T-helper 17 cell (primary cell): Measurements from ENCODE around the gene CD68. TPM values are rescaled to one million over a fixed set of nuclear protein-coding genes. Genes with fewer than 3 reads are reported as not detected.
A peak's percentile ranks its signal among the peaks of the same experiment; 100 is the strongest.
"Not testable (repeated sequence)": the region's sequence is repeated elsewhere in the genome, so short reads cannot be mapped to it uniquely, and the experiment has no call there.

Experiments used
- ATAC-seq: fragments of 150-1000 bp; cut with Tn5 transposase; 2 replicates; pipeline ENCODE4 v1.10.0; 2021; ENCODE audit warnings: mild to moderate bottlenecking, moderate library complexity
- DNase-seq, 3 donors: peaks; one replicate each; pipeline versions ENCODE4 v3.0.0 to v3.0.0-alpha.2; 2020 to 2021
- H3K9me3 ChIP-seq: one replicate; pipeline ENCODE4 v1.7.0; 2013; ENCODE audit warnings: low read length, mild to moderate bottlenecking; ENCODE audit not compliant: control insufficient read depth, poor library complexity, severe bottlenecking
- H3K27ac Mint-ChIP-seq: one replicate; pipeline ENCODE4 v1.8.0; 2022; ENCODE audit warnings: mild to moderate bottlenecking, moderate library complexity, mixed read lengths
- H3K27me3 Mint-ChIP-seq: one replicate; pipeline ENCODE4 v1.8.0; 2022; ENCODE audit warnings: mixed read lengths
- H3K36me3 Mint-ChIP-seq: one replicate; pipeline ENCODE4 v1.8.0; 2022; ENCODE audit warnings: low read depth, mixed read lengths
- H3K4me1 Mint-ChIP-seq: one replicate; pipeline ENCODE4 v1.8.0; 2022; ENCODE audit warnings: mild to moderate bottlenecking, mixed read lengths
- H3K4me3 Mint-ChIP-seq: one replicate; pipeline ENCODE4 v1.8.0; 2022; ENCODE audit warnings: mild to moderate bottlenecking, moderate library complexity, mixed read lengths
- total RNA-seq, 4 donors: library from RNA in 2 of 4; stranded (reverse) in 2 of 4; gene quantifications; one replicate each; pipeline ENCODE4 v1.2.3 and lab custom pipeline; 2022 to 2026

The CD68 gene
- total RNA-seq, 2 donors from 2014 or later = 3.9 to 8.1 TPM

DNA sequence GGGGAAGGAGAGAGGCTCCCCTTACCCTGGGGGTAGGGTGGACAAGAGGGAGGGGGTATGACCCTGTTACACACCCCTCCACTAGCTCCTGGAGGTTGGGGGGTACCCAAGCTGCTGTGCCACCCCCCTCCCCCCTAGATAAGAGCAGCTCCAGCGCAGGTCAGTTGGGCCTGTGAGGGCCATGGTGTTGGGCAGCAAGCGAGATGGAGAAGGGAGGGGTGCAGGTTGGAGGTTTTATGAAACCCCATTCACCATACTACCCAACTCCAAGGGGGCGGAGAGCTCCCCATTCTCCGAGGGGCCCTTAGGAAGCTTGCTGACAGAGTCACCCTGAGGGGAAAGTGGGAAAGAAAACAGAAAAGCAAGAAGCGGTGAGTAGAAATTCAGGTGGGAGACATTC lies 12.2 kb downstream of the CD68 start:
- Mint-ChIP-seq H3K36me3 (peaks cover 11% of the 10 kb centered on the region), H3K4me3 (no peak overlapping the region), H3K27me3 (no peaks in the 10 kb centered on the region), H3K4me1 (peaks cover 4% of the 10 kb centered on the region), H3K27ac (peak overlapping the region; percentile 29)
- DNase-seq = no peak
- H3K9me3 ChIP-seq = no peaks in the 10 kb centered on the region
- ATAC-seq = no peak

DNA sequence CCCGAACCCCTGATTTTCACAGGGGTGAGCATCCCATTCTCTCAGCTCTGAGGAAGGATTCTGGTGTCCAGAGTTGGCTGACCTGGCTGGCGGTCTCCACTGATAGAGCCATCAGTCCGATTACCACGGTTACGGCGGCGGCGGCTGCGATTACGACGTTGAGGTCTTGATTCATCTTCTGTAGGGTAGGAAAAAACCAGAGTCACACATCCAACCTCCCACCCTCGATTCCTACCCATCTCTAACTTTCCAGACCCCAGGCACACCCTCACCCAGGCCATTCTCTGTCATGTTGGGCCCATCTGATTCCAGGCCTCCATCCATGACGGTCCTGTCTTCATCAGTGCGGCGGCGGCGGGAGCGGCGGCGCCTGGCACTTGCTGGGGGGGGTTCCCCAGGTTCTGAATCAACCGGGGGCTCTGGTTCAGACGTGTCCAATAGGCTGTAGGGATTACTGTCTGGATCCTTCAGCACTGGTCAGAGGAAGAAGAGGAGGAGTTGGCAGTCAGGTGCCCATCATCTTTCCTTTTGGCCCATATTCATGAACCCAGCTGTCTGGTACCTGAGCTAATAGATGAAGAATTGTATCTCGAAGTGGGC lies 13.1 kb downstream of the CD68 start:
- Mint-ChIP-seq H3K4me1 (peaks cover 4% of the 10 kb centered on the region), H3K36me3 (peaks cover 13% of the 10 kb centered on the region), H3K27ac (no peak overlapping the region), H3K27me3 (no peaks in the 10 kb centered on the region), H3K4me3 (no peak overlapping the region)
- ATAC-seq (no peak), DNase-seq (no peak)
- no peaks in the 10 kb centered on the region for H3K9me3 ChIP-seq

DNA sequence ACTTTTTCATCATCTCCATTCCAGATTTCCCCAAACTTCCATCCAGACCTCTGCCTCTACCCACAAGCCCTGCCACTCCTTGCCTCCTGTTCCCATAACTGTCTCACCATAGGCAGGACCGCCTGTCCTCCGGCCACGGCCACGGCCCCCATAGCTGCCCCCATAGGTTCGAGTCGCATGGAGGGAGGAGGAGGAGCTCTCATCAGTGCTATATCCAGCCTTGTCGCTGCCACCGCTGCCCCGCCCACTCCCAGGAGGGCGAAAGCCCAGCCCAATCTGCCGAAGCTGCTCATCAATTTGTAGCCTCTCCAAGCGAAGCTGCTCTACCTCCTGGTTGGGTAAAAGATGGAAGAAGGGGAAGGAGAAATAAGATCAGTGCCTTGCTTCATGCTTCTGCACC lies 13.9 kb downstream of the CD68 start:
- Mint-ChIP-seq H3K27ac (no peak overlapping the region), H3K4me3 (no peak overlapping the region), H3K36me3 (peaks cover 14% of the 10 kb centered on the region), H3K27me3 (no peaks in the 10 kb centered on the region), H3K4me1 (peaks cover 4% of the 10 kb centered on the region)
- H3K9me3 ChIP-seq = no peaks in the 10 kb centered on the region
- DNase-seq = no peak
- ATAC-seq = no peak

DNA sequence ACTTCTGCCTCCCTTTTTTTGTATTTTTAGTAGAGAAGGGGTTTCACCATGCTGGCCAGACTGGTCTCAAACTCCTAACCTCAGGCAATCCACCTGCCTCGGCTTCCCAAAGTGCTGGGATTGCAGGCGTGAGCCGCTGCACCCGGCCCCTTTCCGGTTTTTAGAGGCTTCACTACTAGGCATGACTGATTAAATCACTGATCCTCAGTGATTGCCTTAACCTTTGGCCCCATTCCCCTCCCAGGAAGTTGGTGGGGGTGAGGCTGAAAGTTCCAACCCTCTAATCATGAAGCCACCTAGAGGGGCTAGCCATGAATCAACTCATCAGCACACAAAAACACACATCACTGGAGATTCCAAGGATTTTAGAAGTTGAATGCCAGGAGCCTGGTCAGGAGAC lies 18.1 kb downstream of the CD68 start:
- H3K4me3 Mint-ChIP-seq, ATAC-seq, H3K27me3 Mint-ChIP-seq, H3K4me1 Mint-ChIP-seq, H3K9me3 ChIP-seq, H3K27ac Mint-ChIP-seq, DNase-seq: not testable (repeated sequence)
- peaks cover 17% of the 10 kb centered on the region for H3K36me3 Mint-ChIP-seq

DNA sequence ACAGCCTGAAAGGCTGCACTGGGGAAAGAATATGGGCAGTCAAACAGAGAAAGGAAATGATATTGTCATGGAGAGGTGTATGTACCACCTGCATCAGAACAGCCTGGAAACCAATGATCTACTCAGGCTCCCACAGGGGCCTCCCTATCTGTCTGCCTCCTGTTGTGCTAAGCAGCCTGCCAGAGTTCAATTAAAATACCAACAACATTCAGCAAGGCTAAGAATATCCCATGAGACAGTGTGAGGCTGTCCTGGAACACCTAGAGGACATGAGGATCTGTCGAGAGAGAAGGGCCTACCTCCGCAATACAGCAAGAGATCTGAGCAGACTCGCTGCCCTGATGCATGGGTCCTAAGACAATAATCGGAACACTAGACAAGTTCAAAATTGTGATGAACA lies 26.8 kb downstream of the CD68 start:
- Mint-ChIP-seq H3K4me3 (no peak overlapping the region), H3K36me3 (peaks cover 11% of the 10 kb centered on the region), H3K27me3 (no peaks in the 10 kb centered on the region), H3K4me1 (peaks cover 23% of the 10 kb centered on the region), H3K27ac (peak overlapping the region; percentile 85)
- ATAC-seq = no peak
- no peaks in the 10 kb centered on the region for H3K9me3 ChIP-seq
- DNase-seq = no peak

DNA sequence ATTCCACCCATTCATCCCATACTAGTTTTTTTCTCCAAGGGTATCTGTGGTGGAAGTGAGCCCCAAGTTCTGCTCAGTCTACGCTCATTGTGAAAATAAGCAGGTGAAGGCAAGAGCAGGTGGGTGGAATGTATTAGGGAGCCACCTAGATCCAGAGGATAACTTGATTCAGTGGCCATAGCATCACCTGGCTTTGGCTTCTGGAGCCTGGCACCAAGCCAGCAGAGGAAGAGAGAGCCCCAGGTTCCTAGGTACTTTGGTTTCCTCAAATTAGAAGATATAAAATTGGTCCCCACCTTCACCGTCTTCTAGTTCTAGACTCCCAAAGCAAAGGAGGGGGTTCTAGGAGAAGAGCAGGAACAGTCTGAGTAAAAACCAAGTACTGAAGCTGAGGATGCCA lies 31.2 kb downstream of the CD68 start:
- H3K9me3 ChIP-seq = no peaks in the 10 kb centered on the region
- Mint-ChIP-seq H3K4me3 (no peak overlapping the region), H3K27ac (no peak overlapping the region), H3K4me1 (peaks cover 42% of the 10 kb centered on the region), H3K36me3 (peaks cover 5% of the 10 kb centered on the region), H3K27me3 (no peaks in the 10 kb centered on the region)
- ATAC-seq (no peak), DNase-seq (no peak)

DNA sequence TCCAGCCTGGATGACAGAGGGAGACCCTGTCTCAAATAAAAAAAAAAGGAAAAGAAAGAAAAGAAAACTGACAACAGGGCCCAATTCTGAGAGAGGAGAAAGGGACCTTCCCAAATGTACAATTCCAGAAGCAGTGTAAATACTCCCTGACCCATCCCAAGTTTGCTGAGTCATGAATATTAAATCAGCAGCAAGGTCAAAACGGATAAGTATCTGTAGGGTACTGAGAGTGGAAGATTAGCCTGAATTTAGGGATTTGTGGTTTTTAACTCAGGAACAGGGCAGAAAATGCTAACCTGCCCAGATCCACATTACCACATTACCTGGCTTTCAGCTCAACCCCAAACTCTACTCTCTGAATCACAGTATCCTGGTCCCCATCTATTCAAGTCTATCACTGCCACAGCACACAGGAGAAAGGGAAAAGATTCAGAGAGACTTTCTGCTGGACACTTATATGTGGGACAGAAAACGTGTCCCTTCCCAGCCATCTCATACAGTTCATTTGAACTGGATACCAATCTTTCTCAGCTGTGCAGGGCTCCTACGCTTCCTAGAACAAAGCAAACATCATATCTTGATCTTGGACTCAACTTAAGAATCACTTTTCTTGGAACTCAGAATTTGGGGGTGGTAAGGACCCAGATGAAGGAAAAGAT lies 32.3 kb downstream of the CD68 start:
- no peaks in the 10 kb centered on the region for H3K9me3 ChIP-seq
- Mint-ChIP-seq H3K4me3 (peak overlapping the region; percentile 80), H3K4me1 (peaks cover 34% of the 10 kb centered on the region), H3K27me3 (no peaks in the 10 kb centered on the region), H3K36me3 (peaks cover 3% of the 10 kb centered on the region), H3K27ac (peak overlapping the region; percentile 67)
- ATAC-seq (no peak), DNase-seq (no peak)

DNA sequence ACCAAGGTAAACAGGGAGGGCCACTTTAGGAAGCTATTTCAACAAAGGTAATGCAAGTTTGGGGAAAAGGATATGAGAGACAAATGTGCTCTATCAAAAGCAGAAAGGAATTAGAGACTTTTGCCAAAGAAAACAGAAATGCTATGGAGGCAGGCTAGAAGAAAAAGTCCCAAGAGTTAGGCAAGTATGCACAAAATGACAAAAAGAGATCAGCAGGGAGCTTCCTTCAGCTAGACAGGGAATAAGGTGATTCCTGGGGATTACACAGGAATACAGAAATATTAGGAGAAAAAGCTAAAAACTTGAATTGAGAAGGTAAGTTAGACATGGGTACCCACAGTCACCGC lies 32.8 kb downstream of the CD68 start:
- no peak overlapping the region for H3K27ac Mint-ChIP-seq
- H3K4me3 Mint-ChIP-seq = peak overlapping the region; percentile 80
- no peak for DNase-seq
- H3K4me1 Mint-ChIP-seq = peaks cover 34% of the 10 kb centered on the region
- ATAC-seq = no peak
- peaks cover 3% of the 10 kb centered on the region for H3K36me3 Mint-ChIP-seq
- no peaks in the 10 kb centered on the region for H3K9me3 ChIP-seq
- no peaks in the 10 kb centered on the region for H3K27me3 Mint-ChIP-seq

DNA sequence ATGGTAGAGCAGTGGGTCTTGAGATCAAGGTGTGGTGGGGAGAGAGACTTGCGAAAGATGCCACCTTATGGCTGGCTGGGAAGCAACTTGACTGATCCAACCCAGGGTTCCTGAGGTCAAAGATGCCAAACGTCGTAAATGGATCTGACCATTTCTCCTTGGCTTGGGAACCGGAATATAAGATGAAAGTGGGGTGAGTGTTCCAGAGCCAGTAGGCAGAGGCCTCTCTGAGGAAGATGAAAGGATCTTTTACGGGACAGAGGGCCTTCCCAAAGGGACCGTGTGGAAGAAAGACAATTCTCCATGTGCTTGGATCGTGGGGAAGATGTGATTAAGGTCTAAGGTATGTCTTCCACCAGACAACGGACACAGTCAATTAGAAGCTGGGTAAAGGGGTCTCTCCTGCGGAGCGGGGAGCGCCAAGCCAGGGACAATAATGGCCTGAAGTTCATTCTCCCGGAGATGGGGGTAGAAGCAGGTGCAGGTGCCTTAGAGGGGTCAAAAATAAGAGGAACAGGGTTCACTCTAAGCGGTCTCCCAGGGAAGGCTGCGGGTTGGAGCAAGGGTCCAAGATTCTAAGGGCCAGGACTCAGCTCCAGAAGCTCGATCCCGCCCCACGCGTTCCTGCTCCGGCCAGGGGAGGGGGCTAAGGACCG lies 34.5 kb downstream of the CD68 start:
- H3K36me3 Mint-ChIP-seq = peaks cover 3% of the 10 kb centered on the region
- peaks cover 34% of the 10 kb centered on the region for H3K4me1 Mint-ChIP-seq
- peak overlapping the region; percentile 96 for H3K27ac Mint-ChIP-seq
- no peak for DNase-seq
- no peaks in the 10 kb centered on the region for H3K27me3 Mint-ChIP-seq
- no peak for ATAC-seq
- no peaks in the 10 kb centered on the region for H3K9me3 ChIP-seq
- H3K4me3 Mint-ChIP-seq = peak overlapping the region; percentile 96

DNA sequence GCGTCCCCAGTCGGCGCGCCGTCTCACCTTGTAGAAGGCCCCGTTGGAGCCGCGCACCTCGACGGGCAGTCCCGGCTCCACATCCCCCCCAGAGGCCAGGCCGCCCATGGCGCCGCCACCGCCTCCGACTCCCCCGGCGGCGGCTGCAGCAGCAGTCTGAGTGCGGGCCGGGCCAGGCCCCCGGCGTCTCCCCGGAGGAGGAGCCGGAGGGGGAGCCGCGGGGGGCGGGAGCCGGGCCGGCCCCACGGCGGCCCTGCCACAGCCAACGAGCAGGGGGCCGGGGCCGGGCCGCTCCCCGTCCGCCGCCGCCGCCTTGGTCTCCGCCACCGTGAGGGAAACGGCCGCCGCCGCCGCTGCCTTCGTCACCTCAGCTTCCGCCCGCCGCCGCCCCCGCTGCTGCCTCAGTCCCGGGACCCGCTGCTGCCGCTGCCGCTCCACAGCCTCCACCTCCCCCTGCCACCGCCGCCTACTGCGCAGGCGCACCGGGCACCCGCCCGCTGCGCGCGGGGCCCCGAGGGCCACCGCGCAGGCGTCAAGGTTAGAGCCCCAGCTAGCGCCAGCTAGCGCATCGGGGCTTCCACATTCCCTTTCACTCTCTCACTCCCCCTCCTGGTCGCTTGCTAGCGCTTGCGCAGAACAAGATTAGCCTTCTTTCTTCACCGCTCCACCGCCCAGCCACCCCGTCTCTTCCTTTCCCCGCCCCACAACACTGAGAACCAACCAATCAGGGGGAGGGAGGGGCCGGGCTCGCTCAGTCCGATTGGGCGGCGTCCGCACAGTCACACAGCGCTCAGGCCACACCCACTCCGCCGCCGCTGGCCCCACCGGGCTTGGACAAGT lies 35.2 kb downstream of the CD68 start, which contains the start of gene FXR2:
FXR2 (minus strand) TSS at position 473 of the 840 bp plus-strand sequence; CDS start at position 108, 365 bp downstream.
- peak; percentile 95 to 98 (median 98) for DNase-seq
- peak within 1 kb of the TSS; percentile 96 for H3K4me3 Mint-ChIP-seq
- no peaks in the 10 kb centered on the region for H3K27me3 Mint-ChIP-seq
- peak within 1 kb of the TSS; percentile 96 for H3K27ac Mint-ChIP-seq
- ATAC-seq = peak; percentile 90
- H3K4me1 Mint-ChIP-seq = peaks cover 29% of the 10 kb centered on the region
- peaks cover 3% of the 10 kb centered on the region for H3K36me3 Mint-ChIP-seq
- H3K9me3 ChIP-seq = no peaks in the 10 kb centered on the region

DNA sequence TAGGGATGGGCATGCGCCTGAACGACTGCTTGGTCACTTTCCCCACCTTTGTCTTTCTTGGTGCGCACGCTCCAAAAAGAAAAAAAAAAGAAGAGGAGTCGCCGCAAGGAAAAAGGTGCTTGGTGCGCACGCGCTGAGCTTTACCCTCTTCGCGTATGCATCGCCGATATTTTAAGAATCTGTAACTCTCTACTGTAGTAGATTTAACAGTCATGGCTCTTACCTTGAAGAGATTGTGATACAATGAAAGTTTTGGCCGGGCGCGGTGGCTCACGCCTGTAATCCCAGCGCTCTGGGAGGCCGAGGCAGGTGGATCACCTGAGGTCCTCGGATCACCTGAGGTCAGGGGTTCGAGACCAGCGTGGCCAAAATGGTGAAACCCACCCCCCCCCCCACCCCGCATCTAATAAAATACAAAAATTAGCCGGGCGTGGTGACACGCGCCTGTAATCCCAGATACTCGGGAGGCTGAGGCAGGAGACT lies 35.9 kb downstream of the CD68 start:
- H3K9me3 ChIP-seq = no peaks in the 10 kb centered on the region
- ATAC-seq (peak; percentile 38), DNase-seq (no peak)
- H3K4me1 Mint-ChIP-seq = peaks cover 29% of the 10 kb centered on the region
- peak overlapping the region; percentile 96 for H3K4me3 Mint-ChIP-seq
- peak overlapping the region; percentile 45 for H3K27ac Mint-ChIP-seq
- no peaks in the 10 kb centered on the region for H3K27me3 Mint-ChIP-seq
- peaks cover 3% of the 10 kb centered on the region for H3K36me3 Mint-ChIP-seq

DNA sequence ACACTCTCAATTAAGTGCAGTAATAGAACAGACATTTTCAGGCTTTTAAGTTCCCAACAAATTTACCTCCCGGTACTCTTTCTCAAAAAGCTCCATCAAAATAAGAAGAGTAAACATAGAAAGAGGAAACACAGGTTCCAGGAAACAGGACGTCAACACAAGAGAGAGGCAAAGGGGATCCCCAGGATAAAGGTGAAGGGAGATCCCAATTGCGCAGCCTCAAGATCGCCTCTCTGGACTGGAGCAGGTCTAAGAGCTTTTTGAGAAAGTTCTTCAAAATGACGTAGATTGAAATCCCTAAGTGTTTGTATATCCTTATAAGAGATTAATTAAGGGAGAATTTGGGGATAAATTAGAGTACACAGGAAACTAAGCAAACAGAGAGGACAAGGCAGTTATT lies 39.2 kb downstream of the CD68 start:
- Mint-ChIP-seq H3K27ac (no peak overlapping the region), H3K4me3 (no peak overlapping the region), H3K27me3 (no peaks in the 10 kb centered on the region), H3K36me3 (peaks cover 2% of the 10 kb centered on the region), H3K4me1 (peaks cover 4% of the 10 kb centered on the region)
- DNase-seq (no peak), ATAC-seq (no peak)
- H3K9me3 ChIP-seq = no peaks in the 10 kb centered on the region

DNA sequence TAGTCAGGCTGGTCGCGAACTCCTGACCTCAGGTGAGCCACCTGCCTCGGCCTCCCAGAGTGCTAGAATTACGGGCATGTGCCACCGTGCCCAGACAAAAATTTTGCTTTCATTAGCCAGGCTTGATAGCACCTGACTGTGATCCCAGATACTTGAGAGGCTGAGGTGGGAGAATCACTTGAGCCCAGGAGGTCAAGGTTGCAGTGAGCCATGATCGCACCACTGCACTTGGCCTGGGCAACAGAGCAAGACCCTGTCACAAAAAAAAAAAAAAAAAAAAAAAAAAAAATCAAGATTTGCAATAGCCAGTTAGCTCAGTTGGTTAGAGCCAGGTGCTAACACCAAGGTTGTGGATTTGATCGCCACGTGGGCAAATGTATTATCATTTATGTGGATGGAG lies 41.4 kb downstream of the CD68 start:
- DNase-seq = no peak
- no peaks in the 10 kb centered on the region for H3K27me3 Mint-ChIP-seq
- no peak overlapping the region for H3K27ac Mint-ChIP-seq
- H3K36me3 Mint-ChIP-seq = no peaks in the 10 kb centered on the region
- H3K4me3 Mint-ChIP-seq = no peak overlapping the region
- no peak for ATAC-seq
- H3K9me3 ChIP-seq = no peaks in the 10 kb centered on the region
- no peaks in the 10 kb centered on the region for H3K4me1 Mint-ChIP-seq
